WTC11 (cell line): ENCODE measurements around the gene PSMD12. TPM values are rescaled to one million over a fixed set of nuclear protein-coding genes. Genes with fewer than 3 reads are reported as not detected.

Experiments used
- CREB1 ChIP-seq: sonication (generic); formaldehyde crosslinking; IDR thresholded peaks from 2 replicates; pipeline ENCODE4 v1.8.0; 2023; ENCODE audit warnings: mild to moderate bottlenecking, missing genetic modification reagents
- CTCF ChIP-seq: fragments of 200-600 bp; IDR thresholded peaks from 2 replicates; pipeline ENCODE4 v1.8.0; 2022; ENCODE audit warnings: antibody characterized with exemption
- E2F5 ChIP-seq: sonication (generic); formaldehyde crosslinking; IDR thresholded peaks from 2 replicates; pipeline ENCODE4 v1.8.1; 2022; ENCODE audit warnings: mild to moderate bottlenecking, moderate library complexity, missing genetic modification reagents
- ERG ChIP-seq: fragments of 250-450 bp; sonication (Bioruptor Pico); IDR thresholded peaks from 2 replicates; pipeline ENCODE4 v1.8.0; 2021; ENCODE audit warnings: mild to moderate bottlenecking
- ESRRA ChIP-seq: sonication (generic); formaldehyde crosslinking; IDR thresholded peaks from 2 replicates; pipeline ENCODE4 v1.8.1; 2022; ENCODE audit warnings: mild to moderate bottlenecking, missing genetic modification reagents, borderline replicate concordance
- ETV6 ChIP-seq: sonication (generic); formaldehyde crosslinking; IDR thresholded peaks from 2 replicates; pipeline ENCODE4 v1.8.1; 2022; ENCODE audit warnings: mild to moderate bottlenecking, missing genetic modification reagents
- GRHL2 ChIP-seq: fragments of 250-450 bp; sonication (Bioruptor Pico); IDR thresholded peaks from 2 replicates; pipeline ENCODE4 v1.8.0; 2022; ENCODE audit warnings: mild to moderate bottlenecking, moderate library complexity; ENCODE audit not compliant: insufficient replicate concordance, severe bottlenecking
- HMGA2 ChIP-seq: fragments of 250-450 bp; sonication (Bioruptor Pico); IDR thresholded peaks from 2 replicates; pipeline ENCODE4 v1.4.0; 2021; ENCODE audit warnings: mild to moderate bottlenecking, moderate library complexity
- IRF1 ChIP-seq: sonication (generic); formaldehyde crosslinking; IDR thresholded peaks from 2 replicates; pipeline ENCODE4 v1.8.0; 2023; ENCODE audit warnings: missing genetic modification reagents
- JUN ChIP-seq: sonication (generic); formaldehyde crosslinking; IDR thresholded peaks from 2 replicates; pipeline ENCODE4 v1.8.0; 2023; ENCODE audit warnings: mild to moderate bottlenecking, missing genetic modification reagents
- MXD4 ChIP-seq: fragments of 250-450 bp; sonication (Bioruptor Pico); IDR thresholded peaks from 2 replicates; pipeline ENCODE4 v1.8.0; 2021; ENCODE audit warnings: mild to moderate bottlenecking, moderate library complexity, borderline replicate concordance
- NR1H2 ChIP-seq: sonication (generic); formaldehyde crosslinking; IDR thresholded peaks from 2 replicates; pipeline ENCODE4 v1.9.0; 2021; ENCODE audit warnings: mild to moderate bottlenecking, moderate library complexity, missing genetic modification reagents
- PRDM15 ChIP-seq: sonication (generic); formaldehyde crosslinking; IDR thresholded peaks from 2 replicates; pipeline ENCODE4 v1.8.0; 2022; ENCODE audit warnings: missing genetic modification reagents
- PRRX2 ChIP-seq: fragments of 250-450 bp; sonication (Bioruptor Pico); IDR thresholded peaks from 2 replicates; pipeline ENCODE4 v1.8.0; 2021; ENCODE audit warnings: mild to moderate bottlenecking
- RELA ChIP-seq: sonication (generic); formaldehyde crosslinking; IDR thresholded peaks from 2 replicates; pipeline ENCODE4 v1.8.1; 2022; ENCODE audit warnings: missing genetic modification reagents, mild to moderate bottlenecking, borderline replicate concordance
- SMAD4 ChIP-seq: sonication (generic); formaldehyde crosslinking; IDR thresholded peaks from 2 replicates; pipeline ENCODE4 v1.8.0; 2022; ENCODE audit warnings: mild to moderate bottlenecking, missing genetic modification reagents
- TEAD4 ChIP-seq: sonication (generic); formaldehyde crosslinking; IDR thresholded peaks from 2 replicates; pipeline ENCODE4 v1.8.0; 2022; ENCODE audit warnings: mild to moderate bottlenecking, missing genetic modification reagents
- TP53 ChIP-seq: sonication (generic); formaldehyde crosslinking; IDR thresholded peaks from 2 replicates; pipeline ENCODE4 v1.8.1; 2023; ENCODE audit warnings: mild to moderate bottlenecking, missing genetic modification reagents
- ZNF138 ChIP-seq: sonication (generic); formaldehyde crosslinking; conservative IDR thresholded peaks from 2 replicates; pipeline ENCODE4 v1.8.1; 2022; ENCODE audit warnings: mild to moderate bottlenecking, moderate library complexity, missing genetic modification reagents
- ZNF423 ChIP-seq: fragments of 250-450 bp; sonication (Bioruptor Pico); IDR thresholded peaks from 2 replicates; pipeline ENCODE4 v2.1.2; 2022; ENCODE audit warnings: mild to moderate bottlenecking, moderate library complexity
- total RNA-seq: library from RNA; stranded (reverse); gene quantifications from 3 replicates; pipeline ENCODE4 v1.2.3, GENCODE V29; 2021
- TF ChIP-seq, protein P1 (sequence below): sonication (generic); formaldehyde crosslinking; IDR thresholded peaks from 2 replicates; pipeline ENCODE4 v1.8.1; 2022; ENCODE audit warnings: low read depth, missing genetic modification reagents, borderline replicate concordance
- TF ChIP-seq, protein P2 (sequence below): sonication (generic); formaldehyde crosslinking; IDR thresholded peaks from 2 replicates; pipeline ENCODE4 v1.8.0; 2023; ENCODE audit warnings: missing genetic modification reagents, mild to moderate bottlenecking, borderline replicate concordance

The PSMD12 gene
- total RNA-seq, 1 experiment from 2014 or later, result 66.9 TPM

- no peak for TF ChIP-seq IRF1 (CRISPR knock-in tag)
- TF ChIP-seq, protein P1, sequence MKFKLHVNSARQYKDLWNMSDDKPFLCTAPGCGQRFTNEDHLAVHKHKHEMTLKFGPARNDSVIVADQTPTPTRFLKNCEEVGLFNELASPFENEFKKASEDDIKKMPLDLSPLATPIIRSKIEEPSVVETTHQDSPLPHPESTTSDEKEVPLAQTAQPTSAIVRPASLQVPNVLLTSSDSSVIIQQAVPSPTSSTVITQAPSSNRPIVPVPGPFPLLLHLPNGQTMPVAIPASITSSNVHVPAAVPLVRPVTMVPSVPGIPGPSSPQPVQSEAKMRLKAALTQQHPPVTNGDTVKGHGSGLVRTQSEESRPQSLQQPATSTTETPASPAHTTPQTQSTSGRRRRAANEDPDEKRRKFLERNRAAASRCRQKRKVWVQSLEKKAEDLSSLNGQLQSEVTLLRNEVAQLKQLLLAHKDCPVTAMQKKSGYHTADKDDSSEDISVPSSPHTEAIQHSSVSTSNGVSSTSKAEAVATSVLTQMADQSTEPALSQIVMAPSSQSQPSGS (CRISPR knock-in tag), result no peak
- no peak for TF ChIP-seq NR1H2 (CRISPR knock-in tag)
- TF ChIP-seq TP53 (CRISPR knock-in tag), result 0 out of 2 replicates have a peak, but pooled peaks have one; percentile 4
- TF ChIP-seq PRDM15 (CRISPR knock-in tag), result no peak
- no peak for TF ChIP-seq CTCF
- TF ChIP-seq ZNF138 (CRISPR knock-in tag), result no peak
- TF ChIP-seq JUN (CRISPR knock-in tag), result no peak
- no peak for TF ChIP-seq CREB1 (CRISPR knock-in tag)
- TF ChIP-seq ZNF423, result peak; percentile 60; the same call in 1 of the 2 replicates
- TF ChIP-seq RELA (CRISPR knock-in tag), result no peak
- no peak for TF ChIP-seq SMAD4 (CRISPR knock-in tag)
- 0 out of 2 replicates have a peak, but pooled peaks have one; percentile 66 for TF ChIP-seq ESRRA
- no peak for TF ChIP-seq MXD4 (CRISPR knock-in tag)
- no peak for TF ChIP-seq E2F5
- no peak for TF ChIP-seq GRHL2 (CRISPR knock-in tag)
- no peak for TF ChIP-seq ERG (CRISPR knock-in tag)
- no peak for TF ChIP-seq TEAD4 (CRISPR knock-in tag)
- no peak for TF ChIP-seq HMGA2
- no peak for TF ChIP-seq PRRX2 (CRISPR knock-in tag)
- no peak for TF ChIP-seq ETV6 (CRISPR knock-in tag)
- TF ChIP-seq, protein P2, sequence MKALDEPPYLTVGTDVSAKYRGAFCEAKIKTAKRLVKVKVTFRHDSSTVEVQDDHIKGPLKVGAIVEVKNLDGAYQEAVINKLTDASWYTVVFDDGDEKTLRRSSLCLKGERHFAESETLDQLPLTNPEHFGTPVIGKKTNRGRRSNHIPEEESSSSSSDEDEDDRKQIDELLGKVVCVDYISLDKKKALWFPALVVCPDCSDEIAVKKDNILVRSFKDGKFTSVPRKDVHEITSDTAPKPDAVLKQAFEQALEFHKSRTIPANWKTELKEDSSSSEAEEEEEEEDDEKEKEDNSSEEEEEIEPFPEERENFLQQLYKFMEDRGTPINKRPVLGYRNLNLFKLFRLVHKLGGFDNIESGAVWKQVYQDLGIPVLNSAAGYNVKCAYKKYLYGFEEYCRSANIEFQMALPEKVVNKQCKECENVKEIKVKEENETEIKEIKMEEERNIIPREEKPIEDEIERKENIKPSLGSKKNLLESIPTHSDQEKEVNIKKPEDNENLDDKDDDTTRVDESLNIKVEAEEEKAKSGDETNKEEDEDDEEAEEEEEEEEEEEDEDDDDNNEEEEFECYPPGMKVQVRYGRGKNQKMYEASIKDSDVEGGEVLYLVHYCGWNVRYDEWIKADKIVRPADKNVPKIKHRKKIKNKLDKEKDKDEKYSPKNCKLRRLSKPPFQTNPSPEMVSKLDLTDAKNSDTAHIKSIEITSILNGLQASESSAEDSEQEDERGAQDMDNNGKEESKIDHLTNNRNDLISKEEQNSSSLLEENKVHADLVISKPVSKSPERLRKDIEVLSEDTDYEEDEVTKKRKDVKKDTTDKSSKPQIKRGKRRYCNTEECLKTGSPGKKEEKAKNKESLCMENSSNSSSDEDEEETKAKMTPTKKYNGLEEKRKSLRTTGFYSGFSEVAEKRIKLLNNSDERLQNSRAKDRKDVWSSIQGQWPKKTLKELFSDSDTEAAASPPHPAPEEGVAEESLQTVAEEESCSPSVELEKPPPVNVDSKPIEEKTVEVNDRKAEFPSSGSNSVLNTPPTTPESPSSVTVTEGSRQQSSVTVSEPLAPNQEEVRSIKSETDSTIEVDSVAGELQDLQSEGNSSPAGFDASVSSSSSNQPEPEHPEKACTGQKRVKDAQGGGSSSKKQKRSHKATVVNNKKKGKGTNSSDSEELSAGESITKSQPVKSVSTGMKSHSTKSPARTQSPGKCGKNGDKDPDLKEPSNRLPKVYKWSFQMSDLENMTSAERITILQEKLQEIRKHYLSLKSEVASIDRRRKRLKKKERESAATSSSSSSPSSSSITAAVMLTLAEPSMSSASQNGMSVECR (CRISPR knock-in tag), result no peak
Observed at GRCh38 chr17:67377488-67378453, 11.4 kb upstream of the PSMD12 start (continued).
